B cell (primary cell): ENCODE measurements around the gene GTF3C4. TPM values are rescaled to one million over a fixed set of nuclear protein-coding genes. Genes with fewer than 3 reads are reported as not detected.
"Not testable (repeated sequence)": the region's sequence is repeated elsewhere in the genome, so short reads cannot be mapped to it uniquely, and the experiment has no call there.

Source experiments
- ATAC-seq: fragments of 200-7000 bp; cut with Tn5 transposase; one replicate; pipeline ENCODE4 v1.10.0; 2021; ENCODE audit warnings: low read depth, mild to moderate bottlenecking, moderate number of reproducible peaks, moderate library complexity
- CTCF ChIA-PET: fragments of 350-600 bp; sonication (Branson Sonifier 250); formaldehyde crosslinking; loops from one replicate; lab custom pipeline; 2021; ENCODE audit warnings: antibody characterized with exemption, inconsistent platforms; lab: Charles Lee
- POLR2A ChIA-PET: fragments of 350-600 bp; sonication (Branson Sonifier 250); formaldehyde crosslinking; loops from one replicate; lab custom pipeline; 2021; ENCODE audit warnings: antibody characterized with exemption; lab: Charles Lee
- DNase-seq: peaks from one replicate; pipeline ENCODE4 v3.0.0; 2013
- H2AFZ ChIP-seq: 2 replicates; pipeline ENCODE4 v1.6.1; 2012; ENCODE audit warnings: mild to moderate bottlenecking, low read depth, low read length; ENCODE audit not compliant: insufficient read depth, poor library complexity, severe bottlenecking
- H3K27ac ChIP-seq, 2 donors: 1 replicate in 1 of 2; 2 replicates in 1 of 2; pipeline ENCODE4 v1.5.1; 2012 to 2013; ENCODE audit warnings: low read length in 2 of 2, mild to moderate bottlenecking in 2 of 2, moderate library complexity in 1 of 2
- H3K27me3 ChIP-seq, 4 experiments: fragments of 200-600 bp in 1 of 4; sonication (generic) in 1 of 4; replicated peaks in 1 of 4; 1 replicate in 2 of 4; 2 replicates in 2 of 4; pipeline versions ENCODE4 v1.6.1 to v1.7.0; 2013 to 2016; ENCODE audit warnings: low read length in 3 of 4, mild to moderate bottlenecking in 2 of 4, mixed read lengths in 1 of 4, moderate library complexity in 1 of 4; ENCODE audit not compliant: insufficient read depth in 4 of 4, control insufficient read depth in 3 of 4; ENCODE audit errors: control extremely low read depth in 1 of 4
- H3K36me3 ChIP-seq, 2 experiments: replicated peaks in 1 of 2; 1 replicate in 1 of 2; 2 replicates in 1 of 2; pipeline versions ENCODE4 v1.6.1 to v1.7.1; 2013; ENCODE audit warnings: low read length in 1 of 2; ENCODE audit not compliant: insufficient read depth in 2 of 2, control insufficient read depth in 1 of 2; ENCODE audit errors: control extremely low read depth in 1 of 2, extremely low read depth in 1 of 2
- H3K4me1 ChIP-seq, 2 donors: fragments of 200-600 bp in 1 of 2; sonication (generic) in 1 of 2; 1 replicate in 1 of 2; 2 replicates in 1 of 2; pipeline versions ENCODE4 v1.5.1 to v1.6.1; 2013 to 2017; ENCODE audit warnings: low read length in 2 of 2; ENCODE audit not compliant: control insufficient read depth in 2 of 2, insufficient read depth in 2 of 2
- H3K4me2 ChIP-seq: replicated peaks from 2 replicates; pipeline ENCODE3; 2012; ENCODE audit warnings: mild to moderate bottlenecking, low read depth, low read length; ENCODE audit not compliant: poor library complexity, severe bottlenecking
- H3K4me3 ChIP-seq, 5 experiments: fragments of 200-600 bp in 1 of 5; sonication (generic) in 1 of 5; 1 replicate in 3 of 5; 2 replicates in 2 of 5; pipeline versions ENCODE4 v1.5.1 to v1.7.0; 2011 to 2016; ENCODE audit warnings: low read length in 4 of 5, mild to moderate bottlenecking in 4 of 5, low read depth in 2 of 5, control low read depth in 1 of 5, moderate library complexity in 1 of 5; ENCODE audit not compliant: insufficient read depth in 1 of 5; ENCODE audit errors: control extremely low read depth in 1 of 5, extremely low read depth in 1 of 5
- H3K79me2 ChIP-seq: fragments of 200-600 bp; sonication (generic); one replicate; pipeline ENCODE4 v1.6.0; 2016; ENCODE audit warnings: low read length; ENCODE audit not compliant: control insufficient read depth, insufficient read depth
- H3K9ac ChIP-seq: fragments of 200-600 bp; sonication (generic); 2 replicates; pipeline ENCODE4 v1.6.1; 2017; ENCODE audit warnings: mild to moderate bottlenecking, low read length, moderate library complexity
- H3K9me3 ChIP-seq, 3 donors: one replicate each; pipeline versions ENCODE4 v1.6.1 to v1.7.1; 2013; ENCODE audit warnings: low read length in 2 of 3; ENCODE audit not compliant: control insufficient read depth in 2 of 3, insufficient read depth in 1 of 3; ENCODE audit errors: control extremely low read depth in 1 of 3
- H4K20me1 ChIP-seq: 2 replicates; pipeline ENCODE4 v1.6.0; 2012; ENCODE audit warnings: mild to moderate bottlenecking, low read length; ENCODE audit not compliant: insufficient read depth, control insufficient read depth, poor library complexity, severe bottlenecking
- H3K27ac Mint-ChIP-seq: one replicate; pipeline ENCODE4 v1.8.0; 2021; ENCODE audit warnings: mixed read lengths
- H3K27me3 Mint-ChIP-seq: one replicate; pipeline ENCODE4 v1.8.0; 2021; ENCODE audit warnings: mixed read lengths
- H3K4me1 Mint-ChIP-seq: one replicate; pipeline ENCODE4 v1.8.0; 2021; ENCODE audit warnings: mixed read lengths
- H3K4me3 Mint-ChIP-seq: one replicate; pipeline ENCODE4 v1.8.0; 2021; ENCODE audit warnings: mixed read lengths
- H3K9me3 Mint-ChIP-seq: one replicate; pipeline ENCODE4 v1.8.0; 2022; ENCODE audit warnings: mixed read lengths; ENCODE audit not compliant: insufficient read depth
- EZH2 ChIP-seq: IDR thresholded peaks from 2 replicates; pipeline ENCODE4 v1.6.1; 2012; ENCODE audit warnings: borderline replicate concordance, low read depth, mild to moderate bottlenecking, moderate library complexity, low read length; ENCODE audit not compliant: insufficient read depth, poor library complexity, severe bottlenecking
- whole genome bisulfite sequencing: methylation state at CpG from one replicate; pipeline ENCODE4 v1.1.5; 2013; ENCODE audit warnings: missing lambda C conversion rate; ENCODE audit not compliant: insufficient coverage; 5-methylcytosine and 5-hydroxymethylcytosine counted together
- intact Hi-C: fragments of 100-400 bp; cut with micrococcal nuclease; formaldehyde crosslinking; loops from one replicate; pipeline ENCODE4 v1.10.0; 2022
- polyA plus RNA-seq: library from polyadenylated mRNA; depleted of rRNA; stranded (reverse); fragments of >200 nt; gene quantifications from 2 replicates; pipeline ENCODE4 v1.2.3, GENCODE V29; 2012
- total RNA-seq, 2 donors: library from RNA; stranded (reverse); fragments of 120-200 nt in 1 of 2; gene quantifications; 1 replicate in 1 of 2; 2 replicates in 1 of 2; pipeline versions ENCODE4 v1.2.3 to v1.2.4, GENCODE V29; 2013 to 2022
- TF ChIP-seq, protein P1 (sequence below): fragments of 200-600 bp; IDR thresholded peaks from one replicate; pipeline ENCODE4 v1.8.0; 2022; ENCODE audit warnings: antibody characterized with exemption, mild to moderate bottlenecking

The GTF3C4 gene
- total and polyA plus RNA-seq, 2 donors (not counting 1 experiment from before 2014, with no cell fraction given): 1.5 to 17.0 TPM

DNA sequence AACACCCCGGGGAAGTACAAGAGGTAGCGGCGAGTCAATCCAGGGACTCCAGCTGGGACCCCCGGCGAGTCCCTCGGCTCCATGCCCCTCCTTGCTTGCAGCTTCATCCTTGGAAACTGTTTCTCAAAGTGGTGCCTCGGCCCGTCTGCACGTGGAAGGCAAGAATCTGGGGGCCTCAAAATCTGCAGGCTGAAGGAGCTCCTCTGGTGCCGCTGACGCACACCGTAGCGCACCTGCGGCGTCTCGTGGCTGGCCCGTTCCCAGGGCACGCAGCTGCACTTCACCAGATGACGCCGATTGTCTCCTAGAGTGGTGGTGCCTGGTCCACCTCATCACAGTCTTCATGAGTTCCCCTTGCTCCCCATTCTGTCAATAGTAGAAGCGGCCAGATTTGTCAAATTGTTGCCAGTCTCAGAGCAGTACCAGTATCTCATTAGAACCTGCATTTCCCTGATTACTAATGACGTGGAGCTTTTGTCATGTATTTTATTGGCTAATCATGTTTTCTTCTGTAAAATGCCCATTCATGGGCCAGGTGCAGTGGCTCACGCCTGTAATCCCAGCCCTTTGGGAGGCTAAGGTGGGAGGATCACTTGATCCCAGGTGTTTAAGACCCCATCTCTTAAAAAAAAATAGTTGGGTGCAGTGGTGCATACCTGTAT is 38.6 kb downstream of the GTF3C4 start:
- Mint-ChIP-seq H3K4me3 (no peak overlapping the region), H3K27me3 (peaks cover 21% of the 10 kb centered on the region)
- intact Hi-C loops: no loop called here

DNA sequence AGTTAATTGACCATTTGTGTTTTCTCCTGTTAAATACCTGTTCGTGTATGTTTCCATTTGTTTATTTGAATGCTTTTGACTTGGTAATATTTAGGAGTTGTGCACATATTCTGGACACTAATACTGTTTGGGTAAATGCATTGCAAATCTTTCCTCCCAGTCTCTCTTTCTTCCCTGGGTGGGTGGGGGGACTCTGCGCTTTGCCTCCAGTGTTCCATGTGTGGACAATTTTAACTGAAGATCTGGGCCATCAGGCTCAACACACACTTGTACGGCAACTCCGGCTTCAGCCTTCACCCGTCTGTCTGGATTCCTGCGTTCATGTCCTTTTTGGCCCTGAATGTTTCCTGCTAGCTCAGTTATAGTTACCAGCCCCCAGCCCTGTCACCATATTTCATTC is 40.1 kb downstream of the GTF3C4 start:
- intact Hi-C loops: no loop called here
- POLR2A ChIA-PET: no interaction called here
- Mint-ChIP-seq H3K27me3 (peaks cover 19% of the 10 kb centered on the region), H3K4me1 (no peaks in the 10 kb centered on the region), H3K9me3 (no peaks in the 10 kb centered on the region), H3K27ac (no peak overlapping the region), H3K4me3 (no peak overlapping the region)
- DNase-seq: no peak
- WGBS: 95% methylated on average over 4 of the region's 6 CpGs
- no peak overlapping the region for H3K4me3 ChIP-seq
- no peaks in the 10 kb centered on the region for H3K9me3 ChIP-seq
- no peak overlapping the region for H3K9ac ChIP-seq
- TF ChIP-seq, protein P1, sequence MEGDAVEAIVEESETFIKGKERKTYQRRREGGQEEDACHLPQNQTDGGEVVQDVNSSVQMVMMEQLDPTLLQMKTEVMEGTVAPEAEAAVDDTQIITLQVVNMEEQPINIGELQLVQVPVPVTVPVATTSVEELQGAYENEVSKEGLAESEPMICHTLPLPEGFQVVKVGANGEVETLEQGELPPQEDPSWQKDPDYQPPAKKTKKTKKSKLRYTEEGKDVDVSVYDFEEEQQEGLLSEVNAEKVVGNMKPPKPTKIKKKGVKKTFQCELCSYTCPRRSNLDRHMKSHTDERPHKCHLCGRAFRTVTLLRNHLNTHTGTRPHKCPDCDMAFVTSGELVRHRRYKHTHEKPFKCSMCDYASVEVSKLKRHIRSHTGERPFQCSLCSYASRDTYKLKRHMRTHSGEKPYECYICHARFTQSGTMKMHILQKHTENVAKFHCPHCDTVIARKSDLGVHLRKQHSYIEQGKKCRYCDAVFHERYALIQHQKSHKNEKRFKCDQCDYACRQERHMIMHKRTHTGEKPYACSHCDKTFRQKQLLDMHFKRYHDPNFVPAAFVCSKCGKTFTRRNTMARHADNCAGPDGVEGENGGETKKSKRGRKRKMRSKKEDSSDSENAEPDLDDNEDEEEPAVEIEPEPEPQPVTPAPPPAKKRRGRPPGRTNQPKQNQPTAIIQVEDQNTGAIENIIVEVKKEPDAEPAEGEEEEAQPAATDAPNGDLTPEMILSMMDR: no peak
- TF ChIP-seq EZH2: no peak
- CTCF ChIA-PET: no interaction called here
- no peak overlapping the region for H3K4me2 ChIP-seq
- ATAC-seq: no peak
- H3K4me1 ChIP-seq: no peaks in the 10 kb centered on the region
- no peak overlapping the region for H3K27ac ChIP-seq
- peaks cover 0 to 3% (median 0%) of the 10 kb centered on the region in 4 experiments for H3K27me3 ChIP-seq
- H3K36me3 ChIP-seq: no peaks in the 10 kb centered on the region
- H2AFZ ChIP-seq: no peak overlapping the region
- H4K20me1 ChIP-seq: no peaks in the 10 kb centered on the region
- no peaks in the 10 kb centered on the region for H3K79me2 ChIP-seq

More for the DNA sequence above, 38.6 kb downstream of the GTF3C4 start:
- Histone ChIP-seq H3K27me3 (peaks cover 0 to 7% (median 0%) of the 10 kb centered on the region in 4 experiments), H3K4me1 (no peaks in the 10 kb centered on the region), H3K4me3 (no peak overlapping the region), H3K4me2 (no peak overlapping the region), H3K9me3 (no peaks in the 10 kb centered on the region), H3K27ac (no peak overlapping the region), H3K79me2 (no peaks in the 10 kb centered on the region), H2AFZ (no peak overlapping the region), H4K20me1 (no peaks in the 10 kb centered on the region), H3K9ac (no peak overlapping the region), H3K36me3 (no peaks in the 10 kb centered on the region)
- H3K27ac Mint-ChIP-seq: no peak overlapping the region
- ChIA-PET CTCF (interaction anchor here (1.2 kb wide), 2 partner anchors 15 to 191 kb away, joined by 3 read pairs; no protein-coding TSS in a partner anchor), POLR2A (interaction anchor here (0.7 kb wide), 1 partner anchor 15 kb away, joined by 4 read pairs; no protein-coding TSS in a partner anchor)
- H3K4me1 Mint-ChIP-seq: no peaks in the 10 kb centered on the region
- no peak for TF ChIP-seq EZH2
- TF ChIP-seq, protein P1: no peak
- no peak for ATAC-seq
- 91% methylated on average over 23 of the region's 23 CpGs for WGBS
- no peaks in the 10 kb centered on the region for H3K9me3 Mint-ChIP-seq
- DNase-seq: no peak

DNA sequence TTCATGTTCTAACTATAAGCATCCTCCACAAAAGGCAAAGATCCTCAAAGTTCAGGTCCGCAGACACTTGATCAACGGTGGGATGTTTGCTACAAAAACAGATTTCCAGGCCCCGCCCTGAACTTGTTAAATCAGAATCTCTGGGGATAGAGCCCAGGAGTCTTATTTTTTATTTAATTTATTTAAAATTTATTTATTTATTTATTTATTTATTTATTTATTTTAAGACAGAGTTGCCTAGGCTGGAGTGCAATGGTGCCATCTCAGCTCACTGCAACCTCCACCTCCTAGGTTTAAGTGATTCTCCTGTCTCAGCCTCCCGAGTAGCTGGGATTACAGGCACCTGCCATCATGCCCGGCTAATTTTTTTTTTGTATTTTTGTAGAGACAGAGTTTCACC is 40.9 kb downstream of the GTF3C4 start:
- H3K9ac ChIP-seq, H3K4me1 ChIP-seq, H3K4me2 ChIP-seq, H3K4me1 Mint-ChIP-seq, H3K36me3 ChIP-seq, intact Hi-C loops, DNase-seq, H3K4me3 ChIP-seq, H2AFZ ChIP-seq, H3K79me2 ChIP-seq, H3K27ac ChIP-seq, H3K4me3 Mint-ChIP-seq, H3K27me3 ChIP-seq, ATAC-seq, H3K27ac Mint-ChIP-seq, H3K9me3 Mint-ChIP-seq, POLR2A ChIA-PET, H4K20me1 ChIP-seq, CTCF ChIA-PET, H3K9me3 ChIP-seq: not testable (repeated sequence)
- peaks cover 19% of the 10 kb centered on the region for H3K27me3 Mint-ChIP-seq
- WGBS: no CpG with 5 or more reads among the region's 5 CpGs
